ENCODE data around the gene CT45A9. TPM values are rescaled to one million over a fixed set of nuclear protein-coding genes. Genes with fewer than 3 reads are reported as not detected.

CT45A9 gene, protein sequence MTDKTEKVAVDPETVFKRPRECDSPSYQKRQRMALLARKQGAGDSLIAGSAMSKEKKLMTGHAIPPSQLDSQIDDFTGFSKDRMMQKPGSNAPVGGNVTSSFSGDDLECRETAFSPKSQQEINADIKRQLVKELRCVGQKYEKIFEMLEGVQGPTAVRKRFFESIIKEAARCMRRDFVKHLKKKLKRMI
- total RNA-seq: not detected in 2 replicates

GRCh38 chrX:135871712-135872111 is at the start of gene CT45A9:
Gene CT45A9, minus strand, starts transcription at chrX:135871812. Its CDS starts 3,751 bp downstream, at chrX:135868061.

GRCh38 chrX:135893294-135893817 is 21.7 kb upstream of the CT45A9 start, which contains the start of the genes CT45A10 and SAGE1:
Gene CT45A10, minus strand, starts transcription at chrX:135893444. Its CDS starts 8,100 bp downstream, at chrX:135885344.
Gene SAGE1, plus strand, starts transcription at chrX:135893716. Its CDS starts 2,527 bp downstream, at chrX:135896243.

DNA sequence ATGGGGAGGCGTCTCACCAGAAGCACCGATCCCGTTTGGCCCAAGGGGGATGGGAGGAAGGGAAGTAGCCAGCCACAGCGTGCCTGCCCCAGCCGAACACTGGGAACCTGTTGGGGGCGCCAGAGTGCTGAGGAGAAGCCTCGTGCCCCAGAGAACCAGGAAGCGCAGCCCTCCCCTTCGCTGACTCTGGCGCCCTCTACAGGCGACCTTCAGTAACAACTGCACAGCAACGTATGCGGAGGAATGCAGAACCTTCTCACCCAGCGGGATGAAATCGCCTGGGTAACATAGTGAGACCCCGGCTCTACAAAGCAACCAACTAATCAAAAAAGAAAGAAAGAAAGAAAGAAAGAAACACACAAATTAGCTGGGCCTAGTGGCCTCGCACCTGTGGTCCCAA is 17.2 kb downstream of the CT45A9 start, which contains the start of gene CT45A8:
CT45A8 (minus strand) TSS at position 101 of the 400 bp plus-strand sequence. CDS start 3,755 bp downstream, outside the sequence.

GRCh38 chrX:135837180-135837579 is 34.4 kb downstream of the CT45A9 start, which contains the start of gene CT45A7:
Gene CT45A7, minus strand, starts transcription at chrX:135837280. Its CDS starts 3,747 bp downstream, at chrX:135833533.

DNA sequence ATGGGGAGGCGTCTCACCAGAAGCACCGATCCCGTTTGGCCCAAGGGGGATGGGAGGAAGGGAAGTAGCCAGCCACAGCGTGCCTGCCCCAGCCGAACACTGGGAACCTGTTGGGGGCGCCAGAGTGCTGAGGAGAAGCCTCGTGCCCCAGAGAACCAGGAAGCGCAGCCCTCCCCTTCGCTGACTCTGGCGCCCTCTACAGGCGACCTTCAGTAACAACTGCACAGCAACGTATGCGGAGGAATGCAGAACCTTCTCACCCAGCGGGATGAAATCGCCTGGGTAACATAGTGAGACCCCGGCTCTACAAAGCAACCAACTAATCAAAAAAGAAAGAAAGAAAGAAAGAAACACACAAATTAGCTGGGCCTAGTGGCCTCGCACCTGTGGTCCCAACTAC is 51.7 kb downstream of the CT45A9 start, which contains the start of gene CT45A2:
CT45A2 (minus strand) TSS at position 101 of the 400 bp plus-strand sequence. CDS start 3,747 bp downstream, outside the sequence.

Other genes starting within 250 kb of the CT45A9 start
- not detected in 2 replicates for gene CT45A1, start 158.2 kb downstream of the CT45A9 start, total RNA-seq
- not detected in 2 replicates for gene CT45A3, start 103.6 kb downstream of the CT45A9 start, total RNA-seq
- gene CT45A5, start 86.3 kb downstream of the CT45A9 start, total RNA-seq: not detected in 2 replicates
- gene CT45A6, start 69.0 kb downstream of the CT45A9 start, total RNA-seq: not detected in 2 replicates
- not detected in 2 replicates for gene CT45A2, start 51.8 kb downstream of the CT45A9 start, total RNA-seq
- not detected in 2 replicates for gene CT45A7, start 34.5 kb downstream of the CT45A9 start, total RNA-seq
- not detected in 2 replicates for gene CT45A8, start 17.3 kb downstream of the CT45A9 start, total RNA-seq
- not detected in 2 replicates for gene CT45A10, start 21.6 kb upstream of the CT45A9 start, total RNA-seq
- gene SAGE1, start 21.9 kb upstream of the CT45A9 start, total RNA-seq: not detected in 2 replicates
- gene MMGT1, start 102.2 kb upstream of the CT45A9 start, total RNA-seq: 20.2 and 20.5 TPM in 2 replicates
- gene SLC9A6, start 113.6 kb upstream of the CT45A9 start, total RNA-seq: 20.8 and 21.6 TPM in 2 replicates

All from myometrial cell (primary cell).